Calu3 (cell line): ENCODE results near the gene ITGA7. TPM values are rescaled to one million over a fixed set of nuclear protein-coding genes. Genes with fewer than 3 reads are reported as not detected.

Experiments
- BruUV-seq: library from RNA; stranded (reverse); fragments of 400-500 nt; replicated peaks from 2 replicates; lab custom pipeline; 2021; lab: Mats Ljungman, UMichigan
- CTCF ChIA-PET: fragments of 300-600 bp; sonication (Branson Sonifier 250); formaldehyde crosslinking; loops from one replicate; lab custom pipeline; 2022; ENCODE audit warnings: antibody characterized with exemption; lab: Charles Lee
- DNase-seq: peaks from one replicate; pipeline ENCODE4 v3.0.0; 2022
- H3K27ac Mint-ChIP-seq: one replicate; pipeline ENCODE4 v1.8.0; 2022; ENCODE audit warnings: mixed read lengths; ENCODE audit not compliant: unreplicated experiment
- H3K27me3 Mint-ChIP-seq: one replicate; pipeline ENCODE4 v1.8.0; 2022; ENCODE audit warnings: mixed read lengths; ENCODE audit not compliant: unreplicated experiment
- H3K36me3 Mint-ChIP-seq: one replicate; pipeline ENCODE4 v1.8.0; 2022; ENCODE audit warnings: mild to moderate bottlenecking, moderate library complexity, mixed read lengths; ENCODE audit not compliant: insufficient read depth, unreplicated experiment
- H3K4me1 Mint-ChIP-seq: one replicate; pipeline ENCODE4 v1.8.0; 2022; ENCODE audit warnings: mild to moderate bottlenecking, low read depth, mixed read lengths; ENCODE audit not compliant: unreplicated experiment
- H3K4me3 Mint-ChIP-seq: one replicate; pipeline ENCODE4 v1.8.0; 2022; ENCODE audit warnings: mild to moderate bottlenecking, low read depth, moderate library complexity, mixed read lengths; ENCODE audit not compliant: unreplicated experiment
- H3K9me3 Mint-ChIP-seq: one replicate; pipeline ENCODE4 v1.8.0; 2022; ENCODE audit warnings: low read depth, mixed read lengths; ENCODE audit not compliant: unreplicated experiment
- CTCF ChIP-seq: fragments of 200-600 bp; IDR thresholded peaks from one replicate; pipeline ENCODE4 v1.8.0; 2022; ENCODE audit warnings: antibody characterized with exemption; ENCODE audit not compliant: unreplicated experiment
- intact Hi-C: fragments of 100-400 bp; cut with micrococcal nuclease; formaldehyde crosslinking; loops from one replicate; pipeline ENCODE4 v1.10.0; 2022; ENCODE audit not compliant: unreplicated experiment
- total RNA-seq: library from RNA; stranded (reverse); gene quantifications from 2 replicates; pipeline ENCODE4 v1.2.3, GENCODE V29; 2022

ITGA7 gene
- total RNA-seq, 1 experiment from 2014 or later, result 5.9 TPM

GRCh38 chr12:55685671-55686070, 22.0 kb downstream of the ITGA7 start:
- CTCF ChIA-PET, result no interaction called here
- no peaks in the 10 kb centered on the region for H3K27me3 Mint-ChIP-seq
- no TSS peak for BruUV-seq
- no peaks in the 10 kb centered on the region for H3K9me3 Mint-ChIP-seq
- H3K27ac Mint-ChIP-seq, result no peak overlapping the region
- no peak for DNase-seq
- intact Hi-C loops, result no loop called here
- peaks cover 30% of the 10 kb centered on the region for H3K36me3 Mint-ChIP-seq
- no peak overlapping the region for H3K4me3 Mint-ChIP-seq
- TF ChIP-seq CTCF, result no peak
- H3K4me1 Mint-ChIP-seq, result peaks cover 28% of the 10 kb centered on the region

GRCh38 chr12:55684761-55685370, 22.8 kb downstream of the ITGA7 start:
- Mint-ChIP-seq H3K27ac (no peak overlapping the region), H3K9me3 (no peaks in the 10 kb centered on the region)
- CTCF ChIA-PET, result no interaction called here

GRCh38 chr12:55683676-55684075, 24.0 kb downstream of the ITGA7 start:
- Mint-ChIP-seq H3K4me3 (no peak overlapping the region), H3K4me1 (peaks cover 30% of the 10 kb centered on the region), H3K36me3 (peaks cover 30% of the 10 kb centered on the region), H3K27me3 (no peaks in the 10 kb centered on the region), H3K27ac (no peak overlapping the region), H3K9me3 (no peaks in the 10 kb centered on the region)
- no TSS peak for BruUV-seq
- CTCF ChIA-PET, result interaction anchor here (0.5 to 2.7 kb wide), 3 partner anchors 27 to 37 kb away, joined by 3 to 76 read pairs (median 4); partner anchors contain the start of gene RDH5
- intact Hi-C loops, result loop anchor here (5.0 kb wide), 1 partner anchor 54 kb away; no protein-coding TSS in a partner anchor
- no peak for DNase-seq
- TF ChIP-seq CTCF, result no peak

More at GRCh38 chr12:55684761-55685370, 22.8 kb downstream of the ITGA7 start:
- no peak for DNase-seq
- TF ChIP-seq CTCF, result no peak
- BruUV-seq, result no TSS peak
- H3K36me3 Mint-ChIP-seq, result peaks cover 30% of the 10 kb centered on the region
- no peak overlapping the region for H3K4me3 Mint-ChIP-seq
- H3K4me1 Mint-ChIP-seq, result peaks cover 30% of the 10 kb centered on the region
- intact Hi-C loops, result loop anchor here (5.0 kb wide), 1 partner anchor 52 kb away; no protein-coding TSS in a partner anchor
- H3K27me3 Mint-ChIP-seq, result no peaks in the 10 kb centered on the region

- Mint-ChIP-seq H3K27ac (peak overlapping the region; percentile 68), H3K4me3 (peak overlapping the region; percentile 87), H3K4me1 (peaks cover 30% of the 10 kb centered on the region), H3K27me3 (no peaks in the 10 kb centered on the region), H3K36me3 (peaks cover 30% of the 10 kb centered on the region), H3K9me3 (no peaks in the 10 kb centered on the region)
- peak; percentile 36 for DNase-seq
- intact Hi-C loops, result loop anchor here (5.0 kb wide), 1 partner anchor 55 kb away; no protein-coding TSS in a partner anchor
- TF ChIP-seq CTCF, result no peak
- CTCF ChIA-PET, result interaction anchor here (0.6 to 2.7 kb wide), 19 partner anchors 9 to 1494 kb away, joined by 3 to 76 read pairs (median 4); partner anchors contain the start of genes BLOC1S1, CD63, DNAJC14 and ITGA7
- BruUV-seq, result no TSS peak
Observed at GRCh38 chr12:55682087-55682796, 25.5 kb downstream of the ITGA7 start.
